Activated naive CD4-positive, alpha-beta T cell treated with anti-CD3 and anti-CD28 coated beads, Interleukin-2, amount 50 U/mL, for 72 hours (primary cell): ENCODE measurements around the gene ENOX1. TPM values are rescaled to one million over a fixed set of nuclear protein-coding genes. Genes with fewer than 3 reads are reported as not detected.

Experiments used
- ATAC-seq, 2 donors: fragments of 150-1000 bp; cut with Tn5 transposase; 2 replicates each; pipeline ENCODE4 v1.10.0; 2021; ENCODE audit warnings: mild to moderate bottlenecking in 2 of 2, moderate library complexity in 2 of 2
- DNase-seq, 2 donors: peaks; one replicate each; pipeline ENCODE4 v3.0.0; 2021 to 2022; ENCODE audit warnings: low spot score in 2 of 2
- H3K27ac Mint-ChIP-seq, 2 donors: one replicate each; pipeline ENCODE4 v1.8.0; 2022; ENCODE audit warnings: mild to moderate bottlenecking in 2 of 2, mixed read lengths in 2 of 2
- H3K36me3 Mint-ChIP-seq, 2 donors: one replicate each; pipeline ENCODE4 v1.8.0; 2022; ENCODE audit warnings: mixed read lengths in 2 of 2
- H3K9me3 Mint-ChIP-seq, 2 donors: one replicate each; pipeline ENCODE4 v1.8.0; 2022; ENCODE audit warnings: mixed read lengths in 2 of 2
- total RNA-seq, 2 donors: library from RNA; stranded (reverse); gene quantifications; one replicate each; pipeline ENCODE4 v1.2.3, GENCODE V29; 2022

Gene ENOX1
- total RNA-seq, 2 donors from 2014 or later = 1.8 TPM; not detected in 1

DNA sequence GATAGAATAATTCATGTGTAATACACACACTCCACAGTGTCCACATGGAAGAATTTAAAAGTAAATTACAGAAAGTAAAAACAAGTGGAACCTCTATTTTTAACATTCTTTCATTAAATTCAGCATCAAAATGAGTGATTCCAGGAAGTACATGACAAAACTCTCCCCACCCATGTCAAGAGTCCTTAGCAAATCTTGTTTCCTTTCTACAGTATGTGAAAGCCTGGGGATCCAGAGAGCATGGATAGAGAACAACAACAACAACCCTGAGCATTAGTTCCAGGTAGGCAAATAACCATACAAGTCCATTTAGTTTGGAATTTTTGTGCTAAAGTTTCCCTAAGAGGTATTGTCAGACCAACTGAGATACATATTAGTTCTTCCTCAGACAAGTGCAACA lies 267.9 kb downstream of the ENOX1 start:
- ATAC-seq (no peak), DNase-seq (no peak)
- H3K27ac Mint-ChIP-seq = no peak overlapping the region
- no peaks in the 10 kb centered on the region for H3K36me3 Mint-ChIP-seq
- H3K9me3 Mint-ChIP-seq = no peaks in the 10 kb centered on the region

DNA sequence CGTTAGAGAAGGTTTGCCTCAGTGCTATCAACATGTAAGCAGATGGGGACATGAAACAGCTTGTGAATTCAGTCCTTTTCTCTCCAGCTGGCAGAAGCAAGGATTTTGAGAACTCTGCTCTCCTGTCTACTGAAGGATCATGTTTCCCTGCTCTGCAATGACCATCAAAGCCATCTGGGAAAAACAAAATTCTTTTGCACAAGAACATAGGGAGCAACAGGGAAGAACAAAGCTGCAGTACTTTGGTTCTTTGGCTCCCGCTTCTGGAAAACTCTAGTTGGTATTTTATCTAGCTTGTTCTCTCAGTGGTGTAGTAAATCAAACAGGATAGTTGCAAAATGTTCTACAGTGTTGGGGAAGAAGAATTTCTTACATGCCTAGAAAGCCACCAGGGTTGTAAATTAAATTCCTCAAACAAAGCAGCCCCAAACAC lies 270.4 kb downstream of the ENOX1 start:
- H3K36me3 Mint-ChIP-seq = no peaks in the 10 kb centered on the region
- H3K9me3 Mint-ChIP-seq = no peaks in the 10 kb centered on the region
- H3K27ac Mint-ChIP-seq = no peak overlapping the region
- no peak for ATAC-seq
- DNase-seq = no peak

DNA sequence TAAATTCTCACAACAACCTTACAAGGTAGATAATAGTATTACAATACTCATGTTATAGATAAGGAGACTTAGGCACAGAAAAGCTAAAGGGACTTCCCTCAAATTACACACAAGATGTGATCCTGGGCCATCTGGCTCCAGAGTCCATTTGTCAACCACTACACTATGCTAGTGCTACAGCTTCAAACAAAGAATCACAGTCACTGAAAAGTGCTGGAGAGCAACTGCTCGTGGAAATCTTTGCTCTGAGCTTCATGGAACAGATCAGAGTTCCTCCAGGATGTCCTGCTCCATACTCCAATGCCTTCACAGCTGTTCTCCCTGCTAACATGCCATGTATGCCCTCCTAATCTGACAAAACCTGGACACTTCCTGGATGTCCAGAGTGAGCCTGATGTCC lies 271.2 kb downstream of the ENOX1 start:
- no peaks in the 10 kb centered on the region for H3K36me3 Mint-ChIP-seq
- no peak overlapping the region for H3K27ac Mint-ChIP-seq
- no peak for ATAC-seq
- no peak for DNase-seq
- no peaks in the 10 kb centered on the region for H3K9me3 Mint-ChIP-seq

DNA sequence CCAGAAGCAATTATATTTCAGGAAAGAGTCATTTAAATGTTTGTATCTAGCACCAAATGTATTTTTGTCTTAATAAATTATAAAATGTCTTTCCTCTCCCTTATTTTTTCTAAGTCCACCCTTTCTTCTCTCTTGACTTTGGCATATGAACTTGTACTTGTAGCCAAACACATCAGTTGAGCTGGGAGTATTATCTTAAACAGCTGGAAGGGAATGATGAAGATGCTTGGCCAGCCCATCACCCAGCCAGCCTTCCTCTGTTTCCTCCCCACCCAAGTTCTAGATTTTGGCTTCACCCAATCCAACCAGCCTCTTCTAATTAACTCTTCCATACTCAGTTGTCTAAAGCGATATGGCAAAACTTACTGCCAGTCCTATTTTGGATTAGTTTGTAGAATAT lies 272.5 kb downstream of the ENOX1 start:
- H3K36me3 Mint-ChIP-seq = no peaks in the 10 kb centered on the region
- no peaks in the 10 kb centered on the region for H3K9me3 Mint-ChIP-seq
- DNase-seq (no peak), ATAC-seq (no peak)
- H3K27ac Mint-ChIP-seq = no peak overlapping the region

DNA sequence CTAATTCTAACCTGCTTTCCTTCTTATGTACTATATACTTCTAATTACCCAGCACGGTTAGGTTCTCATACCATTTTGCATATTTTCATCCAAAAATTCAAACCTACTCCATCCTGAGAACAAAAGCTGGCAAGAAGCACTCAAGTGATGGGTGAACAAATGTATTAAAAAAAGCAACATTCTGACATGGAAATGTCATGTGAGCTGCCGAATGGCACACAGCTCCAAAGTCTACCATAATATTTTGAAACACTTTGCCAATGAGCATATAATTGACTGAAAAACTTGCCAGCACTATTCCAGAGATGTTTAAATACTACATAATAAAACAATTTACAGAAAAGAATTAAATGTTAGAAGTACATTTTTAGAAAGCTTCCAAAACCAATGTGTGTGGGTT lies 274.6 kb downstream of the ENOX1 start:
- ATAC-seq (no peak), DNase-seq (no peak)
- Mint-ChIP-seq H3K9me3 (no peaks in the 10 kb centered on the region), H3K36me3 (no peaks in the 10 kb centered on the region), H3K27ac (no peak overlapping the region)

DNA sequence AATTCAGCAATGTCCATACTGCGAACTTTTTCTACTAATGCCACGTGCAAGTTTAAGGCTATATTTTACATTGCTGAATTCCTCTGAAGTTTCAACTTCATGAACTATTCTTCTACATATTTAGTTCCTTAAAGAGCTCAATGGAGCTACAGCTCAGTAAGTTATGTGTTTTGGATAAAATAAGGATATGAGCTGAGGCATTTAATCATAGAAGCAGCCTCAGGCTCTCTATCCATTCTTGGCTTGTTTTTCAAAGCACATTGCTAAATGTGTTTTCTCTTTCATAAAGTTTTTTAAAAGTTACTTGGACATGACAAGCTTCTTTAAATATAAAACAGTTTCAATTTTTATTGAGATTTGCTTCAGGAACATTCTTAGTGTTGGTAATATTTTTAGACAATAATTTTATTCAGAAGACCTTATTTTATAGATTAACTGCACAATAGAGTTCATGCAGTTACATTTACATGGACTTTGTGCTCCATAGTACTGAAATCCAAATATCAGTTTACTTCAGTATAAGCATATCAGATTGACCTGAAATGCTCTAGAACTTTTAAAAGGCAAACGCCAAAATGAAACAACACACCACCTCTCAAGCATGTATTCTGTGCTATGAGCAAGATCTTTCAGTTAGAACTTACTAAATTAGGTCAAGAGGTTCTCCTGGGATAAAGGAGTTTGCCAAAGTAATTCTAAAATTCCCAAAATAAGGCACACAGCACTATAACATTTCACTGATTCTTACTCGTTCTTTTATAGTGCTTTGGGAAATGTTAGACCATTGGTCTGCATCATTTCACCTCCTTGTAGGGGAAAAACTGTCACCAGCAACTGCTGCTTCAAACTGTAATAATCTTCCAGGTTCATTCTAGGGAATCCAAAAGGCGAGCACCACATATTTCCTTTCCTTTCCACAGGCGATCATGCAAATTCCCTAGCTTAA lies 275.5 kb downstream of the ENOX1 start:
- Mint-ChIP-seq H3K36me3 (no peaks in the 10 kb centered on the region), H3K27ac (no peak overlapping the region), H3K9me3 (no peaks in the 10 kb centered on the region)
- ATAC-seq (no peak), DNase-seq (no peak)

DNA sequence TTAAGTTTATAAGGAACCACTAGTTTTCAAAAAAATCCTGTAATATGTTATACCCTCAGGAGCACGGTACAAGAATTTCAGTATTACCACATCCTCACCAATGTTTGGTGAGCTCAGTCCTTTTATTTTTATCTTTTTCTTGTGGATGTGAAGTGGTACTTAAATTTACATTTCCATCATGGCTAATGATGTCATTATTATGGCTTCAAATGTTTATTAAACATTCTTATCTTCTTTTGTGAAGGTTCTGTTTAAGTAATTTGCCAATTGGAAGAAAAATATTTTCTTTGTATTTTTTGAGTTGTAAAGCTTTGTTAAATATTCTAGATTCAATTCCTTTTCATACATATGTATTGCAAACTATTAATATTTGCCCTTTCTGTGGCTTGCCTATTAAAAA lies 291.0 kb downstream of the ENOX1 start:
- ATAC-seq (no peak), DNase-seq (no peak)
- Mint-ChIP-seq H3K36me3 (peaks cover 0 to 6% of the 10 kb centered on the region in 2 donors), H3K9me3 (peaks cover 2 to 6% of the 10 kb centered on the region in 2 donors), H3K27ac (no peak overlapping the region)

DNA sequence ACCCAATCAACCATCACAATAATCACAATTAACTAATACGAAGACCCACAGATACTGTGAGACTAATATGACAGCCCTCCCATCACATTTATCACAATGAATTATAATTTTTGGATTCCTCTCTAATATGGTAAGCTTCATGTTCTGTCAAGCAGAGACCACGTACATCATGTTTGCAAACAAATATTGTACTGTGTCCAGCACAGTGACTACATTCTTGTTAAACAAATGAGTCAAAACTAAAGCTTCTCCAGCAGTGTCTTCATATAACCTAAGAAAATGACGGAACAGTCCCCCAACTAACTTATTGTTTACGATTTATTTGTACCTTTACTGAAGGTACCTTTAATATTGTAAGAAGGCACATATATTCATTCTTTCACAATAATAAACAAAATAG lies 292.6 kb downstream of the ENOX1 start:
- ATAC-seq = no peak
- DNase-seq = no peak
- H3K9me3 Mint-ChIP-seq = peaks cover 0 to 5% of the 10 kb centered on the region in 2 donors
- H3K36me3 Mint-ChIP-seq = no peaks in the 10 kb centered on the region
- no peak overlapping the region for H3K27ac Mint-ChIP-seq

DNA sequence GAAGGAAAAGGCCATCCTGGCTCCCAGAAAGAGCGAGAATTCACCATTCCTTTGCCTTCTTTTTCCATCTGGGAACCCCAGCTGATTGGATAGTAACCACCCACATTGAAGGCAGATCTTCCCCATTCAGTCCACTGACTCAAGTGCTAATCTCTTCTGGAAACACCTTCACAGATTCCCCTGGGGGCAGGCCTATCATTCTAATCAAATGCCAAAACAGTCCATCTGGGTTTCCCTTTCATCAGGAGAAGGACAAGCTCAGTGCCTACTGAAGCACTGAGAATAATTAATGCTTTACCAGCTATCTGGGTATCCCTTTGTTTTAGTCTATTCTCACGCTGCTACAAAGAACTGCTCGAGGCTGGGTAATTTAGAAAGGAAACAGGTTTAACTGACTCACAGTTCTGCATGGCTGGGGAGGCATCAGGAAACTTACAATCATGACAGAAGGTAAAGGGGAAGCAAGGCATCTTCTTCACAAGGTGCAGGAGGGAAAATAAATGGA lies 293.2 kb downstream of the ENOX1 start:
- no peak for DNase-seq
- Mint-ChIP-seq H3K36me3 (no peaks in the 10 kb centered on the region), H3K27ac (no peak overlapping the region), H3K9me3 (peaks cover 0 to 5% of the 10 kb centered on the region in 2 donors)
- ATAC-seq = no peak

DNA sequence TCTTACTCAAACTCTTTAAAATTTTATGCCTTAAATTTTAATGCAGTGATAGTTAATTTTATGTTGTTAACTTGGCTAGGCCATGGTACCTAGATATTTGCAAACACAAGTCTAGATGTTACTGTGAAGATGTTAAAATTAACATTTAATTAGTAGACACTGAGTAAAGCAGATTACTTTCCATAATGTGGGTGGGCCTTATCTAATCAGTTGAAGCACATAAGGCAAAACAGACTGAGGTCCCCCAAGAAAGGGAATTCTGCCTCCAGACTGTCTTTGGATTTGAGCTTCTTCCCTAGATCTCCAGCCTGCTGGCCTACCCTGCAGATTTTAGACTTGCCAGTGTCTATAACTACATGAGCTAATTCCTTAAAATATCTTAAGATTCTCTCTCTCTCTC lies 294.0 kb downstream of the ENOX1 start:
- Mint-ChIP-seq H3K36me3 (no peaks in the 10 kb centered on the region), H3K9me3 (peaks cover 0 to 5% of the 10 kb centered on the region in 2 donors), H3K27ac (no peak overlapping the region)
- no peak for DNase-seq
- ATAC-seq = no peak

DNA sequence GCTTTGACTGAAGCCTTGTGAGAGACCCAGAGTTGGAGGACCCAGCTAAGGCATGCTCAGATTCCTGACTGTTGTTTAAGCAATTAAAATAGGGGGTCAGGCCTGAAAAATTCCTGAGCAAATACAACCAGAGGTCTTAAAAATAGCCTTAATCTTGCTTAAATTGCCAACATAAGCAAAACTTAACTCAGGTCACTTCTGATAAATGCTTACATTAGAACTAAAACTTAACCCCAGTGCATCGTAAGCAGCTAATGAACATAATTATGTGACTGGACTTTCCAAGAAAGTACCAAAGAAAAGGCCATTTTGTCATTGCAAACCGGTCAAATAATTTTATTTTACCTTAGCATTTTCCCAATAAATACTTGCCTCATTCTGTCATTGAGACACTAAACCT lies 294.5 kb downstream of the ENOX1 start:
- ATAC-seq (no peak), DNase-seq (no peak)
- no peak overlapping the region for H3K27ac Mint-ChIP-seq
- peaks cover 0 to 5% of the 10 kb centered on the region in 2 donors for H3K9me3 Mint-ChIP-seq
- H3K36me3 Mint-ChIP-seq = no peaks in the 10 kb centered on the region

DNA sequence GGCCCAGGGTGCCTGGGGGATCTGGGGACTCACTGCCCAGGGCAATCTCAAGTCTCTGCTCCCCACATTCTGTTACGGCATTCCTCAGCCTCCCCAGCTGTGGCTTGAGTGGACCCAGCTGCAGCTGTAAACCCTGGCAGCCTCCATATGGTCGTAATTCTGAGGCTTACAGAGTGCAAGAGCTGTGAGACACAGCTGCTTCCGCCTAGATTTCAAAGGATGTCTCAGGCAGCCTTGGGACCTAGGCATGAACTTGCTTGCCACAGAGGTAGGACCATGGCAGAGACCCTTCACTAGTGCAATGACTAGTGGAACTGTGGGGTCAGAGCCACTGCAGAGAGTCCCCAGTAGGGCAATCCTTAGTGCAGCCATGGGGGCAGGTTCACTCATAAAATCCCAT lies 297.5 kb downstream of the ENOX1 start:
- Mint-ChIP-seq H3K27ac (no peak overlapping the region), H3K9me3 (peaks cover 0 to 5% of the 10 kb centered on the region in 2 donors), H3K36me3 (no peaks in the 10 kb centered on the region)
- no peak for DNase-seq
- no peak for ATAC-seq

DNA sequence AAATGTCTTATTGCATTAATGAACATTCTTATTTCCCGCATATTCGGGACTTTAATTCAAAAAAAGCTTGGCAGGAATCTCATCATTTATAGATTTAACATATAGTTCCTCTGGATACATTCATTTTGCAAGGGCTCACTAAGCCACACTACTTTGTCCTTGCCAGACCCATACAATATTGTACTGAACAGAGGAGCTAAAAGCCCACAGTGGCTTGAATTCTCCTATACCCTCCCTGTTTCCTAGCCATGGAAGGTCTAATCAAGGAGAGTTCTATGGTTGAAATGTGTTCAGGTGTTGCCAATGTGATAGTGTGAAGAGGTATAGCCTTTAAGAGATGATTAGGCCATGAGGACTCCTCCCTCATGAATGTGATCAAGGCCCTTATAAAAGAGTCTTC lies 298.9 kb downstream of the ENOX1 start:
- DNase-seq (no peak), ATAC-seq (no peak)
- Mint-ChIP-seq H3K27ac (no peak overlapping the region), H3K36me3 (no peaks in the 10 kb centered on the region), H3K9me3 (peaks cover 0 to 5% of the 10 kb centered on the region in 2 donors)

DNA sequence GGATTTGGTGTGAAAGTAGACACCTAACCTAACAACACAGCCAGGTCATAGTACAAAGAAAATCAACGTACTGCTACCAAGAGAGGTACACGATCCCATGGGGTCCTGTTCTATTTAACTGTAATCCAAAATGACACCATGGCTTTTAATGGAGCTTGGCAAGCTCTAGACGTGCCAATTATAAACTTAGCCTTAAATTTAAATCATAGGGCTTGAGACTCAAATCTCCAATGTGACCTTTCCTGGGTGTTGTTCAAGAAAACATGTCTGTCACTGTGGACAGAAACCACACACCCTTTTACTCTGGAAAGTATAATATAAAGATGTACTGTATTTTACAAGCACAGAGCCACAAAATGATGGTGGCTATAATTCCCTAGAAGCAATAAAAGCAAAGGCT lies 299.3 kb downstream of the ENOX1 start:
- Mint-ChIP-seq H3K27ac (no peak overlapping the region), H3K36me3 (no peaks in the 10 kb centered on the region), H3K9me3 (peaks cover 0 to 5% of the 10 kb centered on the region in 2 donors)
- no peak for ATAC-seq
- DNase-seq = no peak

DNA sequence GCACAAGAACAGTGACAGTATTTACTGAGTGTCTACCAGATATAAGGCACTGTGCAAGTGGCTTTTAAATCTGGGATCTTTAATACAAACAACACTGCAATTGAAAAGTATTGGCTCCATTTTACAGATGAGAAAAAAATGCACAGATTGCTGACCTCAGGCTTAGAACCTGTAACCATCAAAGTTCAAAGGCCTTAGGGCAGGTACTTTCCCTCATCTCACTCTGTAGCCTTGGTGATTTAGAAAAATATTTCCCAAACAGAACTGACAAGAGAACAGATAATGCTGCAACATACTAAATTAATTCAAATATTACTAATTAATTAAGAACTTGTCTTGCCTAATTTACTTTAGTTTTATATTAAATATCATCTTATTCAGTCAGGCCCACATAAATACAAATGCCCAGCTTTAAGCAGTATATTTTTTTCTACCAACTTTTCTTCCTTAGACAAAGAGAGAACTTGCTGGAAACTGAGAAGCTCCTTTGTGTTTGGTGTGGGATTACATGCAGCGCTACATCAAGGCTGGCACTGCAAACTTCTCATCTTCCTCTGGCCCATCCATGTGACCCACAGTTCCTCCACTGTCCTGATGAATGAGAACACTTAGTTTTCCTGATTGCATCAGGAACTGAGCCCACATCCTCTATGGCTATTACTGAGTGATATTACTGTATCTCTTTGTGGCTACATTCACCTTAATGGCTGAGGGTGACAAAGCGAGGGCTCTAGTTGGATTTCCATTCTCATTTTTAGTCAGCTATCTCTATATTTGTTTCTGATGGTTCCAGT lies 302.1 kb downstream of the ENOX1 start:
- Mint-ChIP-seq H3K9me3 (no peaks in the 10 kb centered on the region), H3K36me3 (no peaks in the 10 kb centered on the region), H3K27ac (no peak overlapping the region)
- DNase-seq (no peak), ATAC-seq (peak; percentile 41 to 46)

DNA sequence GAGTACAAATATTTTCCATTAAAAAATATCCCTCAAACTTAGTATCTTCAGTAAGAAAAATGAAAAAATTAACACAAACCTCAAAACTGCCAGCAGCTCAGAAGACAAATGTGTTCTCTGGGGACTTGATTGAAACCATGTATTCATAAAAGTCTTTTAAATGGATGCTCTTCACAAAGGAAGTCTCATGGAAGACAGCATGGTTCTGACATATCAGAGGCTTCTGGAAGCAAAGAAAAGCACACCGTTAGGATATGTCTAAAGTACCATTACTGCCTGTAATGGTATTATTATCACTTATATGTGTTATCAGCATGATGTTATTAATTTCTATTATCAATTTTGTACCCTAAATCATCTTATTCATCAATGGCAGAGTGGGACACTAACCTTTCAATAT lies 302.8 kb downstream of the ENOX1 start:
- ATAC-seq = no peak
- Mint-ChIP-seq H3K27ac (no peak overlapping the region), H3K36me3 (no peaks in the 10 kb centered on the region)

DNA sequence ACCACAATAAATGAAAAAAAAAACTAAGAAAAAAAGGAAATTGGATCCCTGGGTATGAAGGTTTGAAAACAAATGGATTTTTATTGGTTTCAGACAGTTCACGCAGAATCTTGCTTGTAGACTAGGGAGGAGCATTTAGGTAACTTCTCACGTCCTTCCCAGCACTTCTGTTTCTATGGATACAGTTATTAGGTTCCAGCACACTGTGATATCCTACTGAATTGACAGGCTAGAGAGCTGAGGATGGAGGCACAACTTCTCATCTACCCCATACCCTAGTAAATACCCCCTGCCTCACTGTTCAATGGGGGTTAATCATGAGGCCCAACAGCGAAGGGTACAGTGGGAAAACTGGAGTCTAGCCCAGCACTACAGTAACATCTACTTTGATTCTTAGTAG lies 304.1 kb downstream of the ENOX1 start:
- H3K36me3 Mint-ChIP-seq = no peaks in the 10 kb centered on the region
- no peak for ATAC-seq
- DNase-seq = no peak
- H3K9me3 Mint-ChIP-seq = no peaks in the 10 kb centered on the region
- no peak overlapping the region for H3K27ac Mint-ChIP-seq

More for the DNA sequence above, 302.8 kb downstream of the ENOX1 start:
- H3K9me3 Mint-ChIP-seq = no peaks in the 10 kb centered on the region
- DNase-seq = no peak
